B cell (primary cell): Measurements from ENCODE around the gene PPL. TPM values are rescaled to one million over a fixed set of nuclear protein-coding genes. Genes with fewer than 3 reads are reported as not detected.

Source experiments
- ATAC-seq: fragments of 200-7000 bp; cut with Tn5 transposase; one replicate; pipeline ENCODE4 v1.10.0; 2021; ENCODE audit warnings: low read depth, mild to moderate bottlenecking, moderate number of reproducible peaks, moderate library complexity
- CTCF ChIA-PET: fragments of 350-600 bp; sonication (Branson Sonifier 250); formaldehyde crosslinking; loops from one replicate; lab custom pipeline; 2021; ENCODE audit warnings: antibody characterized with exemption, inconsistent platforms; lab: Charles Lee
- POLR2A ChIA-PET: fragments of 350-600 bp; sonication (Branson Sonifier 250); formaldehyde crosslinking; loops from one replicate; lab custom pipeline; 2021; ENCODE audit warnings: antibody characterized with exemption; lab: Charles Lee
- DNase-seq: peaks from one replicate; pipeline ENCODE4 v3.0.0; 2013
- H2AFZ ChIP-seq: 2 replicates; pipeline ENCODE4 v1.6.1; 2012; ENCODE audit warnings: mild to moderate bottlenecking, low read depth, low read length; ENCODE audit not compliant: insufficient read depth, poor library complexity, severe bottlenecking
- H3K27ac ChIP-seq, 2 donors: 1 replicate in 1 of 2; 2 replicates in 1 of 2; pipeline ENCODE4 v1.5.1; 2012 to 2013; ENCODE audit warnings: low read length in 2 of 2, mild to moderate bottlenecking in 2 of 2, moderate library complexity in 1 of 2
- H3K27me3 ChIP-seq, 4 experiments: fragments of 200-600 bp in 1 of 4; sonication (generic) in 1 of 4; replicated peaks in 1 of 4; 1 replicate in 2 of 4; 2 replicates in 2 of 4; pipeline versions ENCODE4 v1.6.1 to v1.7.0; 2013 to 2016; ENCODE audit warnings: low read length in 3 of 4, mild to moderate bottlenecking in 2 of 4, mixed read lengths in 1 of 4, moderate library complexity in 1 of 4; ENCODE audit not compliant: insufficient read depth in 4 of 4, control insufficient read depth in 3 of 4; ENCODE audit errors: control extremely low read depth in 1 of 4
- H3K36me3 ChIP-seq, 2 experiments: replicated peaks in 1 of 2; 1 replicate in 1 of 2; 2 replicates in 1 of 2; pipeline versions ENCODE4 v1.6.1 to v1.7.1; 2013; ENCODE audit warnings: low read length in 1 of 2; ENCODE audit not compliant: insufficient read depth in 2 of 2, control insufficient read depth in 1 of 2; ENCODE audit errors: control extremely low read depth in 1 of 2, extremely low read depth in 1 of 2
- H3K4me1 ChIP-seq, 2 donors: fragments of 200-600 bp in 1 of 2; sonication (generic) in 1 of 2; 1 replicate in 1 of 2; 2 replicates in 1 of 2; pipeline versions ENCODE4 v1.5.1 to v1.6.1; 2013 to 2017; ENCODE audit warnings: low read length in 2 of 2; ENCODE audit not compliant: control insufficient read depth in 2 of 2, insufficient read depth in 2 of 2
- H3K4me2 ChIP-seq: replicated peaks from 2 replicates; pipeline ENCODE3; 2012; ENCODE audit warnings: mild to moderate bottlenecking, low read depth, low read length; ENCODE audit not compliant: poor library complexity, severe bottlenecking
- H3K4me3 ChIP-seq, 5 experiments: fragments of 200-600 bp in 1 of 5; sonication (generic) in 1 of 5; 1 replicate in 3 of 5; 2 replicates in 2 of 5; pipeline versions ENCODE4 v1.5.1 to v1.7.0; 2011 to 2016; ENCODE audit warnings: low read length in 4 of 5, mild to moderate bottlenecking in 4 of 5, low read depth in 2 of 5, control low read depth in 1 of 5, moderate library complexity in 1 of 5; ENCODE audit not compliant: insufficient read depth in 1 of 5; ENCODE audit errors: control extremely low read depth in 1 of 5, extremely low read depth in 1 of 5
- H3K79me2 ChIP-seq: fragments of 200-600 bp; sonication (generic); one replicate; pipeline ENCODE4 v1.6.0; 2016; ENCODE audit warnings: low read length; ENCODE audit not compliant: control insufficient read depth, insufficient read depth
- H3K9ac ChIP-seq: fragments of 200-600 bp; sonication (generic); 2 replicates; pipeline ENCODE4 v1.6.1; 2017; ENCODE audit warnings: mild to moderate bottlenecking, low read length, moderate library complexity
- H3K9me3 ChIP-seq, 3 donors: one replicate each; pipeline versions ENCODE4 v1.6.1 to v1.7.1; 2013; ENCODE audit warnings: low read length in 2 of 3; ENCODE audit not compliant: control insufficient read depth in 2 of 3, insufficient read depth in 1 of 3; ENCODE audit errors: control extremely low read depth in 1 of 3
- H4K20me1 ChIP-seq: 2 replicates; pipeline ENCODE4 v1.6.0; 2012; ENCODE audit warnings: mild to moderate bottlenecking, low read length; ENCODE audit not compliant: insufficient read depth, control insufficient read depth, poor library complexity, severe bottlenecking
- H3K27ac Mint-ChIP-seq: one replicate; pipeline ENCODE4 v1.8.0; 2021; ENCODE audit warnings: mixed read lengths
- H3K27me3 Mint-ChIP-seq: one replicate; pipeline ENCODE4 v1.8.0; 2021; ENCODE audit warnings: mixed read lengths
- H3K4me1 Mint-ChIP-seq: one replicate; pipeline ENCODE4 v1.8.0; 2021; ENCODE audit warnings: mixed read lengths
- H3K4me3 Mint-ChIP-seq: one replicate; pipeline ENCODE4 v1.8.0; 2021; ENCODE audit warnings: mixed read lengths
- H3K9me3 Mint-ChIP-seq: one replicate; pipeline ENCODE4 v1.8.0; 2022; ENCODE audit warnings: mixed read lengths; ENCODE audit not compliant: insufficient read depth
- EZH2 ChIP-seq: IDR thresholded peaks from 2 replicates; pipeline ENCODE4 v1.6.1; 2012; ENCODE audit warnings: borderline replicate concordance, low read depth, mild to moderate bottlenecking, moderate library complexity, low read length; ENCODE audit not compliant: insufficient read depth, poor library complexity, severe bottlenecking
- WGBS: methylation state at CpG from one replicate; pipeline ENCODE4 v1.1.5; 2013; ENCODE audit warnings: missing lambda C conversion rate; ENCODE audit not compliant: insufficient coverage; 5-methylcytosine and 5-hydroxymethylcytosine counted together
- intact Hi-C: fragments of 100-400 bp; cut with micrococcal nuclease; formaldehyde crosslinking; loops from one replicate; pipeline ENCODE4 v1.10.0; 2022
- polyA plus RNA-seq: library from polyadenylated mRNA; depleted of rRNA; stranded (reverse); fragments of >200 nt; gene quantifications from 2 replicates; pipeline ENCODE4 v1.2.3, GENCODE V29; 2012
- total RNA-seq, 2 donors: library from RNA; stranded (reverse); fragments of 120-200 nt in 1 of 2; gene quantifications; 1 replicate in 1 of 2; 2 replicates in 1 of 2; pipeline versions ENCODE4 v1.2.3 to v1.2.4, GENCODE V29; 2013 to 2022
- TF ChIP-seq, protein P1 (sequence below): fragments of 200-600 bp; IDR thresholded peaks from one replicate; pipeline ENCODE4 v1.8.0; 2022; ENCODE audit warnings: antibody characterized with exemption, mild to moderate bottlenecking

Gene PPL
- total and polyA plus RNA-seq, 2 donors (not counting 1 experiment from before 2014, with no cell fraction given) = not detected

DNA sequence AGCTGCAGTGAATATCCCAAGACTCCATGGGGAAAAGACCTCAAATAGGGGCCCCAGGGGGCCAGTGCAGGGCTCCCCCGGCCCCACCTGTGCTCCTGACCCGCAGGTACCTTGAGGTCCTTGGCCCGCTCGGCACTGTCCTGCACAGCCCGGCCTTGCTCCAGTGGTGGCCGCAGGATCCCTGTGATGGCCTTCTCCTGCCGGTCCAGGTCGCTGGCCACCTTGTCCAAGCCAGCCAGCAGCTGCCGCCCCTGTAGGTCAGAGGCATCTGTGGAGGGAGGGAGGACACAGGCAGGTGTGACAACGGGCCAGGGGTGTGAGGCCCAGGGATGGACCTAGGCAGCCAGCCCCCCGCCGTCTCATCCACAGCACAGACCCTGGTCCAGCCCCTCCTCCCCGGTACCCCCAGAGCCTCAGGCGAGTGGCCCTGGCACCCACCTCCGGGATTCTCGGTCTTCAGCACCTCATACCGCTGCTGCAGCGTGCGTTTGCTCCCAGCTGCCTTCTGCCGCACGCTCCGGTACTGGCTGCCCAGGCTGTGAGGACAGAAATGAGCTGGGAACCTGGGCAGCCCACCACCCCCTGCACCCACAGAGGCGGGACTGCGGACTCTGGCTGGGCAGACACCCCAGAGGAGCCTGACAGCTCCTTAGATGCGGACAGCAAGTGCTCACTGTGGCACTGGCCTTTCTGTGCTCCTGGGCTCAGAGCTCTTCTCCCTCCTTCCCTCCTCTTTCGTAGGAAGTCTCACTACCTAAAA lies 43.7 kb downstream of the PPL start:
- no peak overlapping the region for H3K27ac Mint-ChIP-seq
- DNase-seq = no peak
- WGBS = 98% methylated on average over 18 of the region's 26 CpGs
- H4K20me1 ChIP-seq = no peaks in the 10 kb centered on the region
- H3K79me2 ChIP-seq = no peaks in the 10 kb centered on the region
- intact Hi-C loops = no loop called here
- TF ChIP-seq, protein P1, sequence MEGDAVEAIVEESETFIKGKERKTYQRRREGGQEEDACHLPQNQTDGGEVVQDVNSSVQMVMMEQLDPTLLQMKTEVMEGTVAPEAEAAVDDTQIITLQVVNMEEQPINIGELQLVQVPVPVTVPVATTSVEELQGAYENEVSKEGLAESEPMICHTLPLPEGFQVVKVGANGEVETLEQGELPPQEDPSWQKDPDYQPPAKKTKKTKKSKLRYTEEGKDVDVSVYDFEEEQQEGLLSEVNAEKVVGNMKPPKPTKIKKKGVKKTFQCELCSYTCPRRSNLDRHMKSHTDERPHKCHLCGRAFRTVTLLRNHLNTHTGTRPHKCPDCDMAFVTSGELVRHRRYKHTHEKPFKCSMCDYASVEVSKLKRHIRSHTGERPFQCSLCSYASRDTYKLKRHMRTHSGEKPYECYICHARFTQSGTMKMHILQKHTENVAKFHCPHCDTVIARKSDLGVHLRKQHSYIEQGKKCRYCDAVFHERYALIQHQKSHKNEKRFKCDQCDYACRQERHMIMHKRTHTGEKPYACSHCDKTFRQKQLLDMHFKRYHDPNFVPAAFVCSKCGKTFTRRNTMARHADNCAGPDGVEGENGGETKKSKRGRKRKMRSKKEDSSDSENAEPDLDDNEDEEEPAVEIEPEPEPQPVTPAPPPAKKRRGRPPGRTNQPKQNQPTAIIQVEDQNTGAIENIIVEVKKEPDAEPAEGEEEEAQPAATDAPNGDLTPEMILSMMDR = no peak
- TF ChIP-seq EZH2 = no peak
- no peak overlapping the region for H3K4me2 ChIP-seq
- peaks cover 0 to 3% (median under 1%) of the 10 kb centered on the region in 3 donors for H3K9me3 ChIP-seq
- H3K36me3 ChIP-seq = no peaks in the 10 kb centered on the region
- H2AFZ ChIP-seq = no peak overlapping the region
- H3K4me3 ChIP-seq = no peak overlapping the region
- H3K27ac ChIP-seq = no peak overlapping the region
- peaks cover 1% of the 10 kb centered on the region for H3K9me3 Mint-ChIP-seq
- no peaks in the 10 kb centered on the region for H3K4me1 ChIP-seq
- no peak for ATAC-seq
- no peak overlapping the region for H3K9ac ChIP-seq
- H3K4me3 Mint-ChIP-seq = no peak overlapping the region
- H3K27me3 ChIP-seq = no peaks in the 10 kb centered on the region
- CTCF ChIA-PET = no interaction called here
- POLR2A ChIA-PET = no interaction called here
- H3K27me3 Mint-ChIP-seq = peaks cover 8% of the 10 kb centered on the region
- H3K4me1 Mint-ChIP-seq = no peaks in the 10 kb centered on the region

- peaks cover 6% of the 10 kb centered on the region for H3K27me3 Mint-ChIP-seq
- no peaks in the 10 kb centered on the region for H3K36me3 ChIP-seq
- DNase-seq (no peak), ATAC-seq (no peak)
- H3K9ac ChIP-seq = no peak overlapping the region
- H3K4me3 Mint-ChIP-seq = no peak overlapping the region
- POLR2A ChIA-PET = no interaction called here
- WGBS = 70% methylated on average over 21 of the region's 23 CpGs
- H3K4me1 Mint-ChIP-seq = no peaks in the 10 kb centered on the region
- H3K79me2 ChIP-seq = no peaks in the 10 kb centered on the region
- H3K27ac ChIP-seq = no peak overlapping the region
- H3K27me3 ChIP-seq = no peaks in the 10 kb centered on the region
- H3K4me1 ChIP-seq = no peaks in the 10 kb centered on the region
- no peaks in the 10 kb centered on the region for H3K9me3 Mint-ChIP-seq
- H3K4me2 ChIP-seq = no peak overlapping the region
- TF ChIP-seq, protein P1 = no peak
- no peaks in the 10 kb centered on the region for H3K9me3 ChIP-seq
- no peaks in the 10 kb centered on the region for H4K20me1 ChIP-seq
- intact Hi-C loops = no loop called here
- no peak overlapping the region for H3K27ac Mint-ChIP-seq
- H2AFZ ChIP-seq = no peak overlapping the region
- CTCF ChIA-PET = no interaction called here
- H3K4me3 ChIP-seq = no peak overlapping the region
Observed at GRCh38 chr16:4892361-4893102, 44.4 kb downstream of the PPL start.
